Cardiac fibroblast (primary cell): ENCODE measurements around the gene FCN3.

Source experiments
- DNase-seq, 2 donors: peaks; one replicate each; pipeline versions ENCODE4 v3.0.0 to v3.0.0-alpha.2; 2010; ENCODE audit warnings: low read depth in 2 of 2
- H3K4me3 ChIP-seq, 2 donors: replicated peaks in 1 of 2; 1 replicate in 1 of 2; 2 replicates in 1 of 2; pipeline ENCODE4 v1.5.1; 2011; ENCODE audit warnings: low read depth in 2 of 2, low read length in 2 of 2, mild to moderate bottlenecking in 2 of 2, moderate library complexity in 1 of 2
- TF ChIP-seq, protein P1 (sequence below): IDR thresholded peaks from one replicate; pipeline ENCODE4 v1.5.1; 2011; ENCODE audit warnings: low read depth, mild to moderate bottlenecking, low read length, inconsistent platforms

The FCN3 gene

DNA sequence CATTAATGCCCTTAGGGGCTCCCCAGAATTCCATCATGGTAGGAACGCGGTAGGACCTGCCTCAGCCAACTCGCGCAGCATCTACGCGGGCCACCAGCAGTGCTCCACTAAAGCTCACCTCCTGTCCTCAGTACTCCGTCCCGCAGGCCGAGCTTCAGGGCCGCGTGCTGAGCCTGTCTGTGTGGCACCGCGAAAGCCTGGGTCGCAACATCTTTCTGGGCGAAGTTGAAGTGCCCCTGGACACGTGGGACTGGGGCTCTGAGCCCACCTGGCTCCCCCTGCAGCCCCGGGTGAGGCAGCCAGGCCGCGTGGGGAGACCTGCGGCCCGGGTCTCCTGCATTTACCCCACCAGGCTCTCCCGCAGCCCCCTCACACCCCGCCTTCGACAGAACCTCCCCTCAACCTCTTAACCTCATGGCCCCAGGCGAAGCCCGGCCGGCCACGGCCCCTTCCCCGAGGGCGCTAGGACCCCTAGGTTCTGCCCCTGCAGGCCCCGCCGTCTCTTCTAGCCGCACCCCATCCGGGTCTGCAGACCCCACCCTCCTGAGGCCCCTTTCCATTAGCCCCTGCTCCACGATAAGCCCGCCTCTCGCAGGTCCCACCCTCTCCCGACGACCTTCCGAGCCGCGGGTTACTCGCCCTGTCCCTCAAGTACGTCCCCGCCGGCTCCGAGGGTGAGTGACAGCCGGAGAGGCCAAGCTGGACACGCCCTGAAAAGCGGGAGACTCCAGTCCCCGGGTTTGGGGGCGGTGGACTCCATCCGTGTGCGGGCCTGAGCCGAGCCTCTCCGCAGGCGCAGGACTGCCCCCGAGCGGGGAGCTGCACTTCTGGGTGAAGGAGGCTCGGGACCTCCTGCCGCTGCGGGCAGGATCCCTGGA lies 23.7 kb downstream of the FCN3 start:
- peak in 1 of 2 donors; percentile 74 for DNase-seq
- TF ChIP-seq, protein P1, sequence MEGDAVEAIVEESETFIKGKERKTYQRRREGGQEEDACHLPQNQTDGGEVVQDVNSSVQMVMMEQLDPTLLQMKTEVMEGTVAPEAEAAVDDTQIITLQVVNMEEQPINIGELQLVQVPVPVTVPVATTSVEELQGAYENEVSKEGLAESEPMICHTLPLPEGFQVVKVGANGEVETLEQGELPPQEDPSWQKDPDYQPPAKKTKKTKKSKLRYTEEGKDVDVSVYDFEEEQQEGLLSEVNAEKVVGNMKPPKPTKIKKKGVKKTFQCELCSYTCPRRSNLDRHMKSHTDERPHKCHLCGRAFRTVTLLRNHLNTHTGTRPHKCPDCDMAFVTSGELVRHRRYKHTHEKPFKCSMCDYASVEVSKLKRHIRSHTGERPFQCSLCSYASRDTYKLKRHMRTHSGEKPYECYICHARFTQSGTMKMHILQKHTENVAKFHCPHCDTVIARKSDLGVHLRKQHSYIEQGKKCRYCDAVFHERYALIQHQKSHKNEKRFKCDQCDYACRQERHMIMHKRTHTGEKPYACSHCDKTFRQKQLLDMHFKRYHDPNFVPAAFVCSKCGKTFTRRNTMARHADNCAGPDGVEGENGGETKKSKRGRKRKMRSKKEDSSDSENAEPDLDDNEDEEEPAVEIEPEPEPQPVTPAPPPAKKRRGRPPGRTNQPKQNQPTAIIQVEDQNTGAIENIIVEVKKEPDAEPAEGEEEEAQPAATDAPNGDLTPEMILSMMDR, result no peak
- peak overlapping the region in 1 of 2 donors; percentile 4 for H3K4me3 ChIP-seq

DNA sequence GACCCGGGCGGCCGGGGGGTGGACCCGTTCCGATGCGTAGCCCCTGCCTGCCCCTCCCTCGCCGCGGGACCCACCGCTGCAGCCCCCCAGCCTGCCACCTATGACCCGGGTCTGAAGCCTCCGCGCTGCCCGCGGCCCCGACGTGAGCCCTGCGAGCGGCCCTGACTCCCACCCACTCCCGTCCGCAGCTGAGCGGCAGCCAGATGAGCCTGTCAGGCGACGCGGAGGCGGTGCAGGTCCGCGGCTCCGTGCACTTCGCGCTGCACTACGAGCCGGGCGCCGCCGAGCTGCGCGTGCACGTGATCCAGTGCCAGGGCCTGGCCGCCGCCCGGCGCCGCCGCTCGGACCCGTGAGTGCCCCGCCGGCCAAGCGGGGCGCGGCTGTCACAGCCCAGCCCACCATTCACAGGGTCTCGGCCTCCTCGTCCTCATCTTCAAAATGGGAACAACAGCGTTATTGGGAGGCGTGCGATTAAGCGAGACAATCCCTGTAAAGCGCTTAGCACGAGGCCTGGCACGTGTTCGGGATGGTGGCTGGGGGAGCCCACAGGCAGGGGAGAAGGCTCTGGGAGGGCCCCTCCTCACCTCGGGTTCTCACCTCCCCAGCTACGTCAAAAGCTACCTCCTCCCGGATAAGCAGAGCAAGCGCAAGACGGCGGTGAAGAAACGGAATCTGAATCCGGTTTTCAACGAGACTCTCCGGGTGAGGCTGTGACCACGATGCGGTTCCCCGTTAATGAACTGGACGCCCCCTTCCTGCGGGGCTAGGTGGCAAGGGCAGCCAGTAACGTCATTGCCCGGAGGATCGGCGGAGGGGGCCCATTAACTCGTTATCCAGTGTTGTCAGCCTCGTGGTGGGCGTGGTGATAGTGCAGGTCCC lies 24.6 kb downstream of the FCN3 start:
- H3K4me3 ChIP-seq, result peak overlapping the region; percentile 41 to 43
- TF ChIP-seq, protein P1, result no peak
- DNase-seq, result peak; percentile 60 to 82

DNA sequence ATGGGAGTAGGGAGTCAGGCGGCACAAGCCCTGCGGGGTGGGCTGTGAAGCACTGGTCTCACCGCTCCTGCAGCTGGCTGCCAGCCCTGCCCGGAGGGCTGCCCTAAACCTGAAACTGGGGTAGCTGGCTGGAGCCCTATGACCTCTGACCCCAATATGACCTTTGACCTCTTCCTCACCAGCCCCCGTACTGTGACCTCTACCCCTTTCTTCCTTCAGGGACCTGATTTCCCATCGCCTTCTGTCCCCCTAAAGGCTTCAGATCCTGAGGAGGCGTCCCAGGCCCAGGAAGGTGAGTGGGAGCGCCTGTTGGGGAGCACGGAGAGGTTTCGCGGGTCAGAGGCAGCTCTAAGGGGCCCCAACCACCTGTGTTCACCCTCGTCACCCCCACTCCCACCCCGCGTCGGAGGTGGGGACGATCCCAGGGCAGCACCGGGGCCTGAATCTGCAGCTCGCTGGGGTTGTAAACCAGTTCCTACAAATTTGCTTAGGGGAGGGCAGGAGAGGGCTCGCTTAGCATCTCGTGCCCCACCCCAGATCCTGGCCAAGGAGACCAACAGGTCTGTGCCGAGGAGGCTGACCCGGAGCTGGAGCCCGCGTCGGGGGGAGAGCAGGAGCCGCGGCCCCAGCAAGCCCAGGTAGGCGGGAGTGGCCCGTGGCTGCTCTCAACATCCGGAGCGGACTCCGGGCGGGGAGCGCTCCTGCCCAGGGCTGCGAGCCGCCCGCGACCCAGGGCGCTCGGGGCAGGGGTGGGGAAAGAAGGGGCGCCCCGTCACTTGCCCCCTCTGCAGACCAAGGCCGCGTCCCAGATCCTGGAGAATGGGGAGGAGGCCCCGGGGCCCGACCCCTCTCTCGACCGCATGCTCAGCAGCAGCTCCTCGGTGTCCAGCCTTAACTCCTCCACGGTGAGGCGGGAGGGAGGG lies 25.5 kb downstream of the FCN3 start:
- TF ChIP-seq, protein P1, result no peak
- peak overlapping the region; percentile 41 to 43 for H3K4me3 ChIP-seq
- DNase-seq, result no peak

DNA sequence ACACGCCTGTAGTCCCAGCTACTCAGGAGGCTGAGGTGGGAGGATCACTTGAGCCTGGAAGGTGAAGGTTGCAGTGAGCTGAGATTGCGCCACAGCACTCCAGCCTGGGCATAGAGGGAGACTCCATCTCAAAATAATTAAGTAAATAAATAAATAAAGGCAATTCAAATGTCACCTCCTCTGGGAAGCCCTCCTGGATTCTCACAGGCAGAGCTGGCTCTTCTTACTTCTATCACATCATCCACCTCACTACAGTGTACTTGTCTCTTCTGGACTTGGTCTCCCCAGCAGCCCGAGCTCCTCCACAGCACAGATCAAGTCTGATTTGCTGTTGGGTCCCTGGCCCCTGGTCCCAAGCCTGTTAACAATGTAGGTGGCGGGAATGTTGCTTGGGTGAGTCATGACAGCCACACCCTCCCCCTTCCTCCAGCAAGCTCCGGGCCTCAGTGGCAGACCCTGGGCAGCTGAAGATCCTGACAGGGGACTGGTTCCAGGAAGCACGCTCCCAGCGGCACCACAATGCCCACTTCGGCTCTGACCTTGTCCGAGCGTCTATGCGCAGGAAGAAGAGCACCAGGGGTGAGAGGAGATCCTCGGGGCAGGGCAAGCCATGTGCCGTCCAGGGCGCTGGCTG lies 27.5 kb downstream of the FCN3 start:
- H3K4me3 ChIP-seq, result no peak overlapping the region
- no peak for DNase-seq
- TF ChIP-seq, protein P1, result no peak

DNA sequence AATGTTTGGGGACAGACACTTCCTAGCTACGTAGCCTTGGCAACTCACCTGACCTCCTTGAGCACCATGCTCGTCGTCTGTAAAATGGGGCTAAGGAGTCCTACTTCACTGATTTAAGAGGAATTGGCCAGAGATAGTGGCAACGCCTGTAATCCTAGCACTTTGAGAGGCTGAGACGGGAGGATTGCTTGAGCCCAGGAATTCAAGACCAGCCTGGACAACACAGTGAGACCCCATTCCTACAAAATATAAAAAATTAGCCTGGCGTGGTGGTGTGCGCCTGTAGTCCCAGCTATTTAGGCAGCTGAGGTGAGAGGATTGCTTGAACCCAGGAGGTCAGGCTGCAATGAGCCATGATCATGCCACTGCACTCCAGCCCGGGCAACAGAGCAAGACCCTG lies 28.3 kb downstream of the FCN3 start:
- TF ChIP-seq, protein P1, result no peak
- no peak for DNase-seq

DNA sequence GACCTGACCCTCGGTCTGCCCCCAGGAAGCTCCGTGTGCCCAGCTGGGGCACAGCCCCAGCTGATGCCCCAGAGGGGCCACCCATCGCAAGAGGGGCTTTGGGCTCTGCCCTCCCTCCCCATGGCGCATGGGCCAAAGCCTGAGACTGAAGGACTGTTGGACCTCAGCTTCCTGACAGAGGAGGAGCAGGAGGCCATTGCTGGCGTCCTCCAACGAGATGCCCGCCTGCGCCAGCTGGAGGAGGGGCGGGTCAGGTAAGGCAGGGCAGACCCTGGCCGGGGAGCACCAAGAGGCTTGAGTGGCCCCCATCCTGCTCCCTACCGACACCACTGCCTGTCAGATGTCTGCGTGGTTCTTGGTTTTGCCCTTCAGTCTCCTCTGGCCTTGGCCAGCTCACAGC lies 29.4 kb downstream of the FCN3 start:
- H3K4me3 ChIP-seq, result no peak overlapping the region
- DNase-seq, result no peak
- TF ChIP-seq, protein P1, result no peak

More for the DNA sequence above, 28.3 kb downstream of the FCN3 start:
- H3K4me3 ChIP-seq, result no peak overlapping the region
